Measurements from ENCODE around the gene GTF2E1.
"Not testable (repeated sequence)": the region's sequence is repeated elsewhere in the genome, so short reads cannot be mapped to it uniquely, and the experiment has no call there.

DNA sequence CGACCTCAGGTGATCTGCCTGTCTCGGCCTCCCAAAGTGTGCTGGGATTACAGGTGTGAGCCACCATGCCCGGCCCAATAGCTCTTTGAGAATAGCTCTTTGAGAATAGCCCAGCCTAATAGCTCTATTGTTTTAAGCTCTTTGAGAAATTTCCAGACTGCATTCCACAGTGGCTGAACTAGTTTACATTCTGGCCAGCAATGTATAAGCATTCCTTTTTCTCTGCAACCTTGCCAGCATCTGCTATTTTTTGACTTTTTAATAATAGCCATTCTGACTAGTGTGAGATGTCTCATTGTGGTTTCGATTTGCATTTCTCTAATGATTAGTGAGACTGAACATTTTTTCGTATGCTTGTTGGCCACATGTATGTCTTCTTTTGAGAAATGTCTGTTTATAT, 43.3 kb downstream of the GTF2E1 start:
- TF ChIP-seq YY1 (IDR thresholded peaks at IDR 0.05; ENCODE audit: insufficient read depth, insufficient read length); ZNF274 (IDR thresholded peaks at IDR 0.05; ENCODE audit: low read depth, low read length); SUZ12 (IDR thresholded peaks at IDR 0.05; ENCODE audit: extremely low read depth, insufficient read depth, insufficient read length): not testable (repeated sequence)

All from NT2/D1 (cell line).